GM21786 (cell line): Measurements from ENCODE around the gene GRK7.
A peak's percentile ranks its signal among the peaks of the same experiment; 100 is the strongest.
"Not testable (repeated sequence)": the region's sequence is repeated elsewhere in the genome, so short reads cannot be mapped to it uniquely, and the experiment has no call there.

ENCODE experiments used
- ATAC-seq: cut with Tn5 transposase; IDR thresholded peaks from one replicate; pipeline ENCODE4 v1.9.1; 2021; ENCODE audit not compliant: unreplicated experiment

GRK7 gene

DNA sequence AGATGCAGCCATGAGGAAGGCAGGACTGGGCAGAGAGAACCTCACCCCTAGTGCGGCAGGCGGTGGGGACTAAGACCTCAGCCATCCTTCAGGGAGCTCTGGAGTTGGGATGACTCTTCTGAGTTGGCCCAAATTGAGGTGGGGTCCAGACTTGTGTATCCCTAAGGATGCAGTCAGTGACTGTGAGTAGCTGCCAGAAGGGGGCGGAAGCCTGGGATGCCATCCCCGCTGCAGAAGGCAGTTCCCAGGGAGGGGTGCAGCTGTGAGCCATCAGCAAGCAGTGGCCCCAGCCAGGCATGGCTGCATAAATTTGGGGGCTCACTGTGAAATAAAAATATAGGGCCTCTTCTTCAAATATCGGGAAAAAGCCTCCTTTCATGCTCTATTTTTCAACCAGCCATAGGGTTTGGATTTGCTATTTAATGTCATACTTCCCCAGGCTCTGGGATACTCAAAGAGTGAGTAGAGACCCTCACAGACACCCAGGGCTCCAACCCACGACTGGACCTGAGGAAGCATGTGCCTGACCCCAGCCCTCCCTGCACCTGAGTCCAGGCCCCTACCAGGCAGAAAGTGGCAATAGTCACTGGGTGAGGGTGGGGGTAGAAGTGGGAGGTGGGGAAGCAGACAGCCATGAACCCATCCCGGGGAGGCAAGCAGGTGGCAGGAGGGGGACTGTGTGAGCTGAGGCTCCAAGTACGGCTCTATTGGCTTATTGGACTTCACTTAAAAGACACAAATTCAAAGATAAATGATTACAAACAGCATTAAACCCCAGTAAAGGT, 30.5 kb downstream of the GRK7 start:
- no peak for ATAC-seq

DNA sequence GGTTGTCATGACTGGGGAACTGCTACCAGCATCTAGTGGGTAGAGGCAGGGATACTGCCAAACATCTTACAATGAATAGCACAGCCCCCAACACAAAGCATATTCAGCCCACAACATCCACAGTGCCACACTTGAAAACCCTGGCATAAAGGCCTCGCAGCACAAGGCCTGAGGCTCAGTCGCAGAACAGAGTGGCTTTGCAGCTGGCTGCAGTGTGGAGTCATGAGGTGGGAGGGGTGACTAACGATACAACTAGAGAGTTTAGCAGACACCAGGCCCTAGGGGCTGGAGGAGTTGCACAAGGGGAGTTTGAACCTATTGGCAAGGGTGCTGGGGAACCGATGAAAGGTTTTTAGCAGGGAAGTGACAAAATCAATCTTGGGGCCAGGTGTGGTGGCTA, 32.1 kb downstream of the GRK7 start:
- no peak for ATAC-seq

DNA sequence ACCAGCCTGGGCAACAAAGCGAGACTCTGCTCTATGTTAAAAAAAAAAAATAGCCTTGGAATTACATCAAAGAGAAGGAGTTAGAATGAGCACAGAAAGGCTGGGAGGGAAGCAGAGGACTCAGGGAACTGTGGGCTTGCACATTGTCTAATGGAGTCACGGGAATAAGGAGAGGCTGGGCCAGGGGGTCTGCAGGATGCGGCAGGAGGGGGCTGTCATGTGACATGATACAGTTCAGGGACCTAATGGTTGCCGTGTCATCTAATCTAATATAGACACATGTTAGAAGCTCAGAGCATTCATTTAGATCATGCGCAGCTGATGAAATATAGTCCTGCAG, 32.5 kb downstream of the GRK7 start:
- no peak for ATAC-seq

DNA sequence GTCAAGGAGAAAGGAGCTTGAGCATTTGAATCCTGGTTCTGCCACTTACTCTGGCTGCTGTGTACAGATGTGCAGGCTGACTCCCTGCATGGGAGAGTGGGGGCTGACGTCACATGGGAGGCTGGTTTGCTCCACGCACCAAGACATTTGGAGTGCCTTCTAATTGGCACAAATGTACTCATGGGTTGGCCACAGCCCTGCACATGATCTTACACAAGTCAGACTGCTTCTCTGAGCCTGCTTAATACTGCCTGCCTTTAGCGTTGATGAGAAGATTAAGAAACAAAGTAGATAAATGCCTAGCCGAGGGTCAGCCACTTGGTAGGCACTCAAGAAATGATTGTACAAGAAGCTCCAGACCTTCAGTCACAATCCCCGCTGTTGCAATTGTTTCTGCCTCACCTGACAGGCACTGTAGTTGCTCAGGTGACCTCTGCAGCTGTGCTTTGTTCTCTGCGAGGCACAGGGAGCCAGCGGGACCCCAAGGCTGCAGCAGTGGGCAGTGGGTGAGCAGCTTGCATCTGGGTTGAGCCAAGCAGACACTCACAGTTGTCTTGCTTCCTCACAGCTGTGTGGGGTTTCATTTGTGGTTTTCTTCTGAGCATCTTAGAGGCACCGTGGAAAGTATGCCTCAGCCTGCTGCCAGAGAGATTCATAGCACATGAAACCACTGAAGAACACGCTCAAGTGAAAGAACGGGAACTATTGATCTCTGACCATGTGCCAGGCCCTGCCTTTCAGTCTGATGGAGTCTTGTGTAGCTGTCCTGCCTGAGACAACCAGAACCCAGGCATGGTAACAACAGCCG, 33.1 kb downstream of the GRK7 start:
- ATAC-seq, result peak; percentile 96

DNA sequence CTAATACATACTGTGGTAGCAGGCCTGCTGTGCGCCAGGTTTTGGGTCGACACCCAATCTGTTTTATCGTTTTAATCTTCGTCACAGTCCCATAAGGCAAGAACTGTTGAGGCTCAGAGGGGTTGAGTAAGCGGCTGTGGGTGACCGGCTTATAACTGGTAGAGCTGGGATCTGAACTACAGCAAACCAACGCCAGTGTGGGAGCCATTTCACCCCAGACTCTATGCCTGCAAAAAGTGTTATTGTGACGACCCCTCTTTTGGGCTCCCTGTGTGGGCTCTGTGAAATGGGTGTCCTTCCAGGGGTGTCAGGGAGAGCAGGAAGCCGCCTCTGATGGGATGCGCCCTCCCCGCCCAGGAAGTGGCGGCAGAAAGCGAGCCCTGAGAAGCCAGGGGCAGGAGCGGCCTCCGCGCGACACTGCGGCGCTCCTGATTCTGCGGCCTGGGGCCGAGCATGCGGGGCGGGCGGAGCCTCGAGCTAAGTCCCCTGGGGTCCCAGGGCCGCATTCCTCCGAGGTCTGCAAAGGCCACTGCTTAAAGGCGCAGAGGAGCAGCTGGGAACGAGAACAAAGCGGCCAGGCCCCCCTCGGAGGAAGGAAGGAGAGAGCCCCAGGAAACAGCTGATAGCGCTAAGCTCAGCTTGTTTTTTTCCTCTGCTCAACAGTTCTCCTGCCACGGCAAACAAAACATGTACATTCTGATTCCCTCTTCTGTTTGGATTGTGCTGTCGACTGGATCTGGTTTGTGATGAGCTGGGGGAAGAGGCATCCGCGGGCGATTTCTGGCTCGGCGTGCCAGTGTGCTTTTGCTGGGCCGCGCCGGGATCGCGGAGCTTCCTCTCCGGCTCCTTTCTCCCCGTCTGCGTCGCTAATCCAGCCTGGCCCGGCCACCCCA, 33.9 kb downstream of the GRK7 start:
- ATAC-seq, result no peak

DNA sequence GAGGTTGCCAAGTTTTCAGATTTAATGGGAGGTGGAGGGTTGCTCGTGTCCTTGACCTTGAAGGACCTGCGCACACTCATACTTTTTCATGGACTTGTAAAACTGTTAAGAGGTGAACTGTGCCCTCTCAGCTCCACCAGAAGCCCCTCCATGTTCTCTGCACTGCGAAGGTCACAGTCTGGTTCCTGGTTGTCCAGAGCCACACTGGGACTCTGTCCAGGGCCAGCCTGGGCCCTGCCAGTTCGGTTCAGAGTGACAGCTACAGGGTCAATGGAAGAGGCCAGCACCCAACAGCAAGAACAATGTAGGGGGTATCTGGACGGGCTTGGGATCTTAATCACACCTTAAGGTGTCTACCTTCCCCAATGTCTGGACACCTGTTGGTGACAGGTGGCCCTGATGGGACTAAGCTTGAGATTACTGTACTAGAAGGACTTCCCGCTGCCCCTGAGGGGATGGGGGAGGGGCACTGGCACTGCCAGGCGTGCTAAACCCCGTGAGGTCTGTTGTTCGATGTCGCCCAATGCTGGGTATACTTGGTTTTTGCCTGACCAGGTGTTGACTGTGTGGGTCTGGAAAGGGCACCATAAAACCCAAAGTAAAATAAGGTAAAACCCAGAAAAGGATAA, 34.7 kb downstream of the GRK7 start:
- no peak for ATAC-seq

DNA sequence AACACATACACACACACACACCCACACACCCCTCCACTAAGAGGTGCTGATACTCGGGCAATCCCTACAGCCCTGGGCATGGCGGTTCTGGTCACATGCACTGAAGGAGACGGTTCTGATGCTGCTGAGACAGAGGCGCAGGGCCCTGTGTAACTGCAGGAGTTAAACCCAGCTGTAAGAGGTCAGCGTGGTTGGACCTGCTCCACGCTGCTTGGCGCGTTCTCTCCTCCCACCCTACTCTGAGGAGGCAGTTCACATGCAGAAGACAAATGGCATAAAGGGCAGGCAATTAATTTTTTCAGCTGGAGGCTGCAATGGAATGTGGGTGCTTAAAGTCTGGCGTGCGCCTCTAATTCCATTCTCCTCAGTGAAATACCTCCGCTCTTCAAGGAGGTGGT, 35.2 kb downstream of the GRK7 start:
- ATAC-seq, result no peak

DNA sequence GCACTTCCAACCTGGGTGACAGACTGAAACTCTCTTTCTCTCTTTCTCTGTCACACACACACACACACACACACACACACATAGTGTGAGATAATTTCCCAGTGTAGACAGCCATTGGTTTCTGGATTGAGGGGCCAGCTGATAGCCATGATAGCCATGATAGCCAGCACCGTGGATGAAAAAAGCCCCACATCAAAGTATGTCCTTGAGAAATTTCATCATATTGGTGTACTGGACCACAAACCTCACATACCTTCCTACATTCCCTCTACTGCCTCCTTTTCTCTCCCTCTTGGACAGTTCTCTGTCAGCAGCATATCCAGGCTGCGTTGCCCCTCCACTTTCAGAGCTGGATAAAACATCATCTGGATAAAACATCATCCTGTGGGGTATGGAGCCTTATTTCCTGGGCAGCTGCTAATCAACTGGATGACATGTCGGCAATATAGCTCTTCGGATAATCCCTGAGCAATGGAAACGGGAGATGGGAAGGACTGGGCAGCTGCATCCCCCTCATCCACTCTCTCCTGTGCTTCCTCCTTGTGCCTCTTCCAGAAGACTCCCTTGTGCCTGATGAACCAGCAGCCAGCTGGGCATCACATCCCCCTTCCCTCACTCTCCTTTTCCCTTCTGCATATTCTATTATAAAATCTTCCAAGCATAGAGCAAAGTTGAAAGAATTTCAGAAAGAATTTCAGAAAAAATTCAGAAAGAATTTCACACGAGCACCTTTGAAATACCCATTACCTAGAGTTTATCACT, 39.3 kb downstream of the GRK7 start:
- ATAC-seq, result no peak

DNA sequence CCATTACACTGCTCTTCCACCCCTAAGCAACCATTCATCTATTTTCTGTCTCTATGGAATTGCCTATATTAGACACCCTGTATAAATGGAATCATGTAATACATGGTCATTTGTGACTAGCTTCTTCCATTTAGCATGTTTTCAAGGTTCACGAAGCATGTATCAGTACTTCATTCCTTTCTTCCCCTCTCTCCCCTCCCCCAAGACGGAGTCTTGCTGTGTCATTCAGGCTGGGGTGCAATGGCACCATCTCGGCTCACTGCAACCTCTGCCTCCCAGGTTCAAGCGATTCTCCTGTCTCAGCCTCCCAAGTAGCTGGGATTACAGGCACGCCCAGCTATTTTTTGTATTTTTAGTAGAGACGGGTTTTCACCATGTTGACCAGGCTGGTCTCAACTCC, 40.3 kb downstream of the GRK7 start:
- ATAC-seq, result not testable (repeated sequence)

DNA sequence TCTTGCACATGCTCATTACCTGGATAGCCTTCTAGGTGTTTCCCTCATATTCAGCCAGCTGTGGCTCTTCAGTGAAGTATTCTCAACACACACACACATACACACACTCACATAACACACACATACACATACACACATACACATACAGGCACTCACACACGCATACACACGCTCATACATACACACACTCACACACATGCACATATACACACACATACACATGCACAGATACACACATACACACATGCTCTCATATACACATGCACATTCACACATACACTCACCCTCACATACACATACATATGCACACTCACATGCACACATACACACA, 41.2 kb downstream of the GRK7 start:
- no peak for ATAC-seq

DNA sequence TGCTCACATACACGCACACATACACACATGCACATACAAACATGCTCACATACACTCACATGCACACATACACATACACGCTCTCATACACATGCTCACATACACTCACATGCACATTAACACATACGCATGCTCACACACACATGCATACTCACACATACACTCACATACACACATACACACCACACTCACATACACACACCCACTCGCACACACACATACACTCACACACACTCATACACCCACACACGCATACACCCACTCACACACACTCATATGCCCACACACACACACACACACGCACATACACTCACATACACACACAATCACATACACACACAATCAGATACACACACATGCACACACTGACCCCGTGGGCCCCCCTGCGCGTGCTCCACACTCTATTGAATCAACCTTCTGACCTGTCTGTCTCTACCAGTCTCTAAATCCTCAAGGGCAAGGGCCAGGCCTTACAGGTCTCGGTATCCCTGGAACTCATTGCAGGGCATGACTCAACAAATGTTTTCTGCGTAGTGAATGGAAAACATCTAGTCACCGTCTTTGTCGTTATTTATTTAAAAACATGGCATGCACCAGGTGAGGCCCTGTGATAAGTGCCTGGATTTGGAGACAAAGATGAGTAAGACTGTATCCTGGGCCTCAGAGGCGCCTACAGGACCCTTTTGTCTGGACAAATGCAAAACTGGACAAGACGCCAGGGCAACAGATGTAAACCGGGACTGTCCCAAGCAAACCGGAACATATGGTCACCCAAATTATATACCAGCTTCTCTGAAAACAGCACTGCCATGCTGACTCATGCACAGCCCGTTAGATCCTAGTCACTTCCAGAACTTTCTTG, 41.8 kb downstream of the GRK7 start:
- no peak for ATAC-seq

DNA sequence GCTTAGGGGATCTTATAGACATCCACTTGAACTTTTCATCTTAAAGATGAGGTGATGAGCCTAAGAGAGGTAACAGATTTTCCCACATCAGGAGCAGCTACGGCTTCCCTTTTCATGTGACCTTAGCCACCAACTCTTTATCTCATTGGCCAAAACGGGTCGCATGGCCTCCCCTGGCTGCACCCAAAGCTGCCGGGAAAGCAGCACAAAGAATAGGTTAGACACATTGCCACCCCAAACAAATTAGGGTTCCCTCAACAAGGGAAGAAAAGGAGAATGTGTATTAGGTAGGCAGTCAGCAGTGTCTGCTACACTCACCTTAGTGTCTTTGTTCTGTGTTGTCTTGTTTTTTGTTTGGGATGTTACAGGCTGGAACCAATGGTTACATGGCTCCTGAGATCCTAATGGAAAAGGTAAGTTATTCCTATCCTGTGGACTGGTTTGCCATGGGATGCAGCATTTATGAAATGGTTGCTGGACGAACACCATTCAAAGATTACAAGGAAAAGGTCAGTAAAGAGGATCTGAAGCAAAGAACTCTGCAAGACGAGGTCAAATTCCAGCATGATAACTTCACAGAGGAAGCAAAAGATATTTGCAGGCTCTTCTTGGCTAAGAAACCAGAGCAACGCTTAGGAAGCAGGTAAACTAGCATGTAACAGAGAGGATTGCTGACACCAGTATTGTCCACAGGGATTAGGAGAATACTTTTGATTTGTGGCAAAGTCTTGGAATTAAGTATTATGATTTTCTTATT, 44.2 kb downstream of the GRK7 start:
- no peak for ATAC-seq

DNA sequence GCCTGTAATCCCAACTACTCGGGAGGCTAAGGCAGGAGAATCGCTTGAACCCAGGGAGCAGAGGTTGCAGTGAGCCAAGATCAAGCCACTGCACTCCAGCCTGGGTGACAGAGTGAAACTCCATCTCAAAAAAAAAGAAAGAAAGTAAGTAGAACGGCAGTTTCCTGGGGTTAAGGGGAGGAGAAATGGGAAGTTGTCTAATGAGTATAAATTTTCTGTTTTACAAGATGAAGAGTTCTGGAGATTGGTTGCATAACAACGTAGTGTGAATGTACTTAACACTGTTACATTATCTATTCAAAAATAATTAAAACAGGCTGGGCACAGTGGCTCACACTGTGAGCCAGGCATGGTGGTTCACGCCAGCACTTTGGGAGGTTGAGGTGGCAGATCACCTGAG, 45.4 kb downstream of the GRK7 start:
- no peak for ATAC-seq

DNA sequence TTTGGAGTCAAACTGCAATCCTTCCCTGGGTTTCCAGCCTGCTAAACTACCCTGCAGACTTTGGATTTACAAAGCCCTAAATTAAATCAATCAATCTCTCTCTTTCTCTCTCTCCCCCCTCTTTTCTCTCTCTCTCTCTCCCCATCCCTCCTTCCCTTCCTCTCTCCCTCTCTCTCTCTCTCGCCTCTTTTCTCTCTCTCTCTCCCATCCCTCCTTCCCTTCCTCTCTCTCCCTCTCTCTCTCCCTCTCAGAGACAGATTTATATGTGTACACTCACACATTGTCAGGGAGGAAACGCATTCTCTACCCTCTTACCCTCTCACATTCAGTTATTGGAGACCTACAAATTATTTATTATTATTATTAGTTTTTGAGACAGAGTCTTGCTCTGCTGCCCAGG, 47.0 kb downstream of the GRK7 start:
- no peak for ATAC-seq

DNA sequence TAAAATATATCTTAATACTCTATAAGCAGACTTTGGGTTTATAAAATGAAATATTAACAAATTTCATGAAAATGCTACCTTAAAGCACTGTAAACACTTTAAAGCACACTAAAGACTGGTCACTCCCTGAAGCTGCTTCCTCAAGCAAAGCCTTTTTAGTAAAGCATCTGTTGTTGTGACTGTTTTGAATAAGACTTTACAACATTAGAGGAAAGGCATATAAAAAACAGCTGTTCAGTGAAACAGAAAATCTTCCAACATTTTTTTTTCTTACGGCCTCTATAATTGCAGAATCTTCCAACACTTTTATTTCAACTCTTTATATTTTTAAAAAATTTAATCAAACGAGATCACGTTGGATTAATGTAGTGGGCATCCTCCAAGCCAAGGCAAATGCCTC, 48.1 kb downstream of the GRK7 start:
- no peak for ATAC-seq

DNA sequence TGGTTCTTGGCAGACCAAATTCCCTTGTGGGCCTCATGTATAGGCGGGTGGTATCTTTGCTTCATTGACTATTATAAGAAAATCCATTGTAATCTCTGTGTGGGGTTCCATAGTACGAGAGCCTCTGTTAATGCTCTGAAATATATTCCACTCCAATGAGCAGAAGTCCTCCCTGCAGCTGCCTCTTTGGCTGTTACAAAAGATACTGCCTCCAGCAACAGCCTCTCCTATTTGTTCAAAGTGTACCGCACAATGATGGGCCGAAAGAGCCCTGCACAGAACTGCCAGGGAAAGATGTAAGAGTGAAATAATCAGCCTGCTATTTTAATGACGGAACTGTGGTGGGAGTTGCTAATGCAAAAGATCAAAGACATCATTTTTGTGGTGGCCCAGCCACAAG, 48.9 kb downstream of the GRK7 start:
- no peak for ATAC-seq

DNA sequence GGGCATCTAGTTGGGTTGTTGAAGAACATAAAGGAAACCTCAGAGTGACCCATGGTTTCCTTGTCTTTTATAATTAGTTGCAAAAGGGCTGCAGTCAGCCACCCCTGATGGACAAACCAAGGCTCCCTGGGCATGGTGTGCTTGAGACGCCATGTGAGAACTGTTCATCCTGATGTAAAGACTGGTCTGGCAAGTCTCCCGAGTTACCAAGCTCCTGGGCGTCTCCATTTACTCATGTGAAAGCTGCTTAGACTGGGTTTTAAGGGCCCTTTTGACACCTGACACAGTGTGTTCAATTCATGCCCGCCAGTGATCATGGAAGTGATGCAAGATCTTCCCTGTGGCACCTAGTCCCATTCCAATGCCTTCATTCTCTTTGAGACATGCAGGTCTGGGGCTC, 49.4 kb downstream of the GRK7 start:
- no peak for ATAC-seq
